Natural killer cell (primary cell): Measurements from ENCODE around the gene GUCY2C. TPM values are rescaled to one million over a fixed set of nuclear protein-coding genes. Genes with fewer than 3 reads are reported as not detected.

Experiments used
- ATAC-seq, 3 donors: fragments of 150-1000 bp in 2 of 3; fragments of 200-7000 bp in 1 of 3; cut with Tn5 transposase; 1 replicate in 1 of 3; 2 replicates in 2 of 3; pipeline ENCODE4 v1.10.0; 2021; ENCODE audit warnings: mild to moderate bottlenecking in 2 of 3, moderate library complexity in 2 of 3
- DNase-seq, 2 donors: peaks; one replicate each; pipeline versions ENCODE4 v3.0.0 to v3.0.0-alpha.2; 2013 to 2021; ENCODE audit warnings: mixed read lengths in 1 of 2
- H3K27ac ChIP-seq: one replicate; pipeline ENCODE4 v1.5.1; 2013; ENCODE audit warnings: mild to moderate bottlenecking, low read length
- H3K27me3 ChIP-seq: one replicate; pipeline ENCODE4 v1.6.1; 2013; ENCODE audit warnings: low read length; ENCODE audit not compliant: control insufficient read depth, insufficient read depth
- H3K36me3 ChIP-seq: one replicate; pipeline ENCODE4 v1.6.1; 2013; ENCODE audit warnings: low read length; ENCODE audit not compliant: control insufficient read depth, insufficient read depth
- H3K4me1 ChIP-seq: one replicate; pipeline ENCODE4 v1.6.1; 2013; ENCODE audit warnings: low read length; ENCODE audit not compliant: control insufficient read depth, insufficient read depth
- H3K4me3 ChIP-seq: one replicate; pipeline ENCODE4 v1.5.1; 2013; ENCODE audit warnings: low read length
- H3K9me3 ChIP-seq: one replicate; pipeline ENCODE4 v1.6.1; 2013; ENCODE audit warnings: low read length; ENCODE audit not compliant: control insufficient read depth, insufficient read depth
- H3K27ac Mint-ChIP-seq, 2 donors: one replicate each; pipeline ENCODE4 v1.8.0; 2022; ENCODE audit warnings: mild to moderate bottlenecking in 2 of 2, mixed read lengths in 2 of 2, moderate library complexity in 1 of 2
- H3K27me3 Mint-ChIP-seq, 2 donors: one replicate each; pipeline ENCODE4 v1.8.0; 2022; ENCODE audit warnings: low read depth in 2 of 2, mixed read lengths in 2 of 2
- H3K36me3 Mint-ChIP-seq: one replicate; pipeline ENCODE4 v1.8.0; 2022; ENCODE audit warnings: mixed read lengths
- H3K4me1 Mint-ChIP-seq, 2 donors: one replicate each; pipeline ENCODE4 v1.8.0; 2022; ENCODE audit warnings: mixed read lengths in 2 of 2
- H3K4me3 Mint-ChIP-seq: one replicate; pipeline ENCODE4 v1.8.0; 2022; ENCODE audit warnings: mild to moderate bottlenecking, moderate library complexity, mixed read lengths
- H3K9me3 Mint-ChIP-seq, 2 donors: one replicate each; pipeline ENCODE4 v1.8.0; 2022; ENCODE audit warnings: mixed read lengths in 2 of 2
- WGBS: methylation state at CpG from one replicate; pipeline ENCODE4 v1.1.7; 2013; ENCODE audit warnings: missing lambda C conversion rate; ENCODE audit not compliant: insufficient coverage; 5-methylcytosine and 5-hydroxymethylcytosine counted together
- intact Hi-C: fragments of 100-400 bp; cut with micrococcal nuclease; formaldehyde crosslinking; loops from one replicate; pipeline ENCODE4 v1.14.2; 2022
- total RNA-seq, 4 donors: library from RNA; stranded (reverse); fragments of 120-200 nt in 1 of 4; gene quantifications; one replicate each; pipeline versions ENCODE4 v1.2.3 to v1.2.4, GENCODE V29; 2013 to 2022
- TF ChIP-seq, protein P1 (sequence below): fragments of 200-600 bp; IDR thresholded peaks from one replicate; pipeline ENCODE4 v1.8.0; 2022; ENCODE audit warnings: antibody characterized with exemption

GUCY2C gene
- total RNA-seq, 3 donors from 2014 or later (not counting 1 experiment from before 2014, with no cell fraction given): not detected

DNA sequence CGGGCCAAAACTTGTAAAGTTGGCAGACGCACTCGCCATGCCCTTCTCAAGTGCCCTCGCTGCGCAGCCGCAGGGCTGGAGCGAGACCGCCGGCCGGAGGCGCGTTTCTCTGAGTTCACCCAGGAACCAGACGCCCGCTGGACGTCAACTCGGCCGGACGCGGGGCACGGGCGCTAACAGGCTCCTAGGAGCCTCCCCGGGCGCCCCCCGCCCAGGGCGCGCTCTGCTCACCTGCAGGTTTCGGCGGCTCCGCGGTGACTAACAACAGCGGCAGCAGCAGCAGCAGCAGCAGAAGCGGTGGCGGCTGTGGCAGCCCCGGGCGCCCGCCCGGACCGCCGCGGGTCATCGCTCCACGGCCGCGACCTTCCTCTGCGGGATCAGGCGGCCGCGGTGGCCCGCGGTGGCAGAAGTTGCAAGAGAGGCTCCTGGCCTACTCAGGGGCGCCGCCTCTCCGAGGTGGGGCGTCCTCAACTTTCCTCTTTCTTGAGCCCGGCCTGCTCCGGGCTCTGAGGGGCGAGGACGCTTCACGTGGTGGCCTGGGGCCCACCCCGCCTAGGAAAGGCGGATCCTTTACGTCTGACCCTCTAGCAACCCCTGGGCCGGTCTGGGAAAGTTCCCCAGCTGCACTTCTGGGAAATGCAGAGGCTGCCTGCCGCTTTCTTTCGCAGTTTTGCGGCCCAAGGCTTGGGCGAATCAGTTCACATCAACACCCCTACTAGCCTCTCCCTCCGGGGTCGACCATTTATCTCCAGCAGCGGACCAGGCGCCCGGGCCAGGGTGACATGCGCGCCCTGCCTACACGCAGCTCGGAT lies 128.8 kb downstream of the GUCY2C start, which contains the start of gene PLBD1:
Gene PLBD1 (minus strand): TSS at position 533 of the 812 bp plus-strand sequence. CDS start 187 bp downstream, at position 346.
- intact Hi-C loops: no loop called here
- TF ChIP-seq, protein P1, sequence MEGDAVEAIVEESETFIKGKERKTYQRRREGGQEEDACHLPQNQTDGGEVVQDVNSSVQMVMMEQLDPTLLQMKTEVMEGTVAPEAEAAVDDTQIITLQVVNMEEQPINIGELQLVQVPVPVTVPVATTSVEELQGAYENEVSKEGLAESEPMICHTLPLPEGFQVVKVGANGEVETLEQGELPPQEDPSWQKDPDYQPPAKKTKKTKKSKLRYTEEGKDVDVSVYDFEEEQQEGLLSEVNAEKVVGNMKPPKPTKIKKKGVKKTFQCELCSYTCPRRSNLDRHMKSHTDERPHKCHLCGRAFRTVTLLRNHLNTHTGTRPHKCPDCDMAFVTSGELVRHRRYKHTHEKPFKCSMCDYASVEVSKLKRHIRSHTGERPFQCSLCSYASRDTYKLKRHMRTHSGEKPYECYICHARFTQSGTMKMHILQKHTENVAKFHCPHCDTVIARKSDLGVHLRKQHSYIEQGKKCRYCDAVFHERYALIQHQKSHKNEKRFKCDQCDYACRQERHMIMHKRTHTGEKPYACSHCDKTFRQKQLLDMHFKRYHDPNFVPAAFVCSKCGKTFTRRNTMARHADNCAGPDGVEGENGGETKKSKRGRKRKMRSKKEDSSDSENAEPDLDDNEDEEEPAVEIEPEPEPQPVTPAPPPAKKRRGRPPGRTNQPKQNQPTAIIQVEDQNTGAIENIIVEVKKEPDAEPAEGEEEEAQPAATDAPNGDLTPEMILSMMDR: no peak
- 13% methylated on average over 76 of the region's 76 CpGs for WGBS
- H3K27ac ChIP-seq: no peak within 1 kb of the TSS
- peaks cover 7% of the 10 kb centered on the region for H3K4me1 ChIP-seq
- peak within 1 kb of the TSS; percentile 15 for H3K4me3 ChIP-seq
- H3K4me1 Mint-ChIP-seq: no peaks in the 10 kb centered on the region
- DNase-seq (no peak), ATAC-seq (peak in 2 of 3 donors; percentile 30 to 60)
- H3K9me3 ChIP-seq: no peaks in the 10 kb centered on the region
- H3K4me3 Mint-ChIP-seq: no peak within 1 kb of the TSS
- H3K27me3 Mint-ChIP-seq: peaks cover 34 to 56% of the 10 kb centered on the region in 2 donors
- no peaks in the 10 kb centered on the region for H3K9me3 Mint-ChIP-seq
- no peaks in the 10 kb centered on the region for H3K36me3 ChIP-seq
- no peak within 1 kb of the TSS for H3K27ac Mint-ChIP-seq
- H3K36me3 Mint-ChIP-seq: no peaks in the 10 kb centered on the region
- H3K27me3 ChIP-seq: peaks cover 3% of the 10 kb centered on the region

GRCh38 chr12:14564336-14564959 lies 132.0 kb downstream of the GUCY2C start:
- H3K27me3 Mint-ChIP-seq: peaks cover 20 to 40% of the 10 kb centered on the region in 2 donors
- no peak overlapping the region for H3K27ac ChIP-seq
- WGBS: 80% methylated on average over 2 of the region's 2 CpGs
- DNase-seq (no peak), ATAC-seq (no peak)
- intact Hi-C loops: no loop called here
- TF ChIP-seq, protein P1: no peak
- no peaks in the 10 kb centered on the region for H3K4me1 Mint-ChIP-seq
- H3K4me3 Mint-ChIP-seq: no peak overlapping the region
- no peaks in the 10 kb centered on the region for H3K9me3 Mint-ChIP-seq
- H3K9me3 ChIP-seq: no peaks in the 10 kb centered on the region
- H3K36me3 Mint-ChIP-seq: no peaks in the 10 kb centered on the region
- peaks cover 7% of the 10 kb centered on the region for H3K4me1 ChIP-seq
- H3K36me3 ChIP-seq: no peaks in the 10 kb centered on the region
- H3K4me3 ChIP-seq: no peak overlapping the region
- no peak overlapping the region for H3K27ac Mint-ChIP-seq
- peaks cover 3% of the 10 kb centered on the region for H3K27me3 ChIP-seq

- Histone ChIP-seq H3K9me3 (no peaks in the 10 kb centered on the region), H3K27ac (no peak overlapping the region), H3K4me3 (no peak overlapping the region), H3K4me1 (peaks cover 7% of the 10 kb centered on the region), H3K27me3 (peaks cover 3% of the 10 kb centered on the region), H3K36me3 (no peaks in the 10 kb centered on the region)
- TF ChIP-seq, protein P1: no peak
- Mint-ChIP-seq H3K4me1 (no peaks in the 10 kb centered on the region), H3K27me3 (peaks cover 19 to 34% of the 10 kb centered on the region in 2 donors), H3K9me3 (no peaks in the 10 kb centered on the region), H3K27ac (no peak overlapping the region), H3K4me3 (no peak overlapping the region), H3K36me3 (no peaks in the 10 kb centered on the region)
- DNase-seq: no peak
- ATAC-seq: no peak
- 95% methylated on average over 4 of the region's 4 CpGs for WGBS
- intact Hi-C loops: no loop called here
These were observed 133.4 kb downstream of the GUCY2C start for GRCh38 chr12:14563046-14563445.

Other genes with a start within 250 kb of the GUCY2C start
- 1 to 10 TPM; 3.3 to 8.2 (median 4.6) TPM for gene PLBD1, start 128.7 kb downstream of the GUCY2C start, total RNA-seq
- 100 to 1,000 TPM; 130 to 159 (median 134) TPM for gene WBP11, start 106.9 kb upstream of the GUCY2C start, total RNA-seq
- under 1 TPM; 0.28 to 0.79 (median 0.33) TPM for gene C12orf60, start 107.1 kb upstream of the GUCY2C start, total RNA-seq
- gene SMCO3, start 117.6 kb upstream of the GUCY2C start, total RNA-seq: not detected
- gene ART4, start 146.9 kb upstream of the GUCY2C start, total RNA-seq: not detected
- 1 to 10 TPM in 1 of 3 donors, under 1 TPM in 1, not detected in 1; 0.89 to 1.1 TPM for gene MGP, start 189.3 kb upstream of the GUCY2C start, total RNA-seq
- gene ERP27, start 241.9 kb upstream of the GUCY2C start, total RNA-seq: 10 to 100 TPM in 2 of 3 donors, 1 to 10 TPM in 1; 9.8 to 15.2 (median 12.3) TPM